GM20431 (cell line): ENCODE results near the gene SPATA9.
"Not testable (repeated sequence)": the region's sequence is repeated elsewhere in the genome, so short reads cannot be mapped to it uniquely, and the experiment has no call there.

Experiments
- in situ Hi-C: fragments of 300-500 bp; cut with MseI, MboI; formaldehyde crosslinking; loops from one replicate; pipeline ENCODE4 v1.15.0; 2020; ENCODE audit warnings: low sequenced_read_pairs; ENCODE audit not compliant: unreplicated experiment

The SPATA9 gene

GRCh38 chr5:95718203-95718602, 35.4 kb upstream of the SPATA9 start:
- in situ Hi-C loops, result no loop called here

- in situ Hi-C loops, result no loop called here
Measured at GRCh38 chr5:95717439-95717838, 34.6 kb upstream of the SPATA9 start.

GRCh38 chr5:95715799-95716461, 33.1 kb upstream of the SPATA9 start:
- in situ Hi-C loops, result no loop called here

GRCh38 chr5:95713960-95714710, 31.3 kb upstream of the SPATA9 start:
- in situ Hi-C loops, result no loop called here

GRCh38 chr5:95713246-95713645, 30.5 kb upstream of the SPATA9 start:
- in situ Hi-C loops, result not testable (repeated sequence)

GRCh38 chr5:95712347-95712958, 29.7 kb upstream of the SPATA9 start:
- in situ Hi-C loops, result no loop called here

- in situ Hi-C loops, result no loop called here
Measured at GRCh38 chr5:95711501-95712346, 28.9 kb upstream of the SPATA9 start.

- in situ Hi-C loops, result not testable (repeated sequence)
Measured at GRCh38 chr5:95710651-95711500, 28.1 kb upstream of the SPATA9 start.

- in situ Hi-C loops, result no loop called here
Measured at GRCh38 chr5:95709967-95710650, 27.3 kb upstream of the SPATA9 start.

- in situ Hi-C loops, result no loop called here
Measured at GRCh38 chr5:95708876-95709275, 26.1 kb upstream of the SPATA9 start.

- in situ Hi-C loops, result not testable (repeated sequence)
Measured at GRCh38 chr5:95707534-95708188, 24.9 kb upstream of the SPATA9 start.

- in situ Hi-C loops, result no loop called here
Measured at GRCh38 chr5:95707055-95707454, 24.3 kb upstream of the SPATA9 start.

GRCh38 chr5:95706196-95706595, 23.4 kb upstream of the SPATA9 start:
- in situ Hi-C loops, result not testable (repeated sequence)

GRCh38 chr5:95704150-95704549, 21.4 kb upstream of the SPATA9 start:
- in situ Hi-C loops, result no loop called here

- in situ Hi-C loops, result no loop called here
Measured at GRCh38 chr5:95701074-95701473, 18.3 kb upstream of the SPATA9 start.

GRCh38 chr5:95699337-95699736, 16.5 kb upstream of the SPATA9 start:
- in situ Hi-C loops, result no loop called here

GRCh38 chr5:95697781-95698681, 15.2 kb upstream of the SPATA9 start:
- in situ Hi-C loops, result no loop called here
